Activated CD4-positive, alpha-beta memory T cell treated with anti-CD3 and anti-CD28 coated beads, Interleukin-2, amount 10 ng/mL, durations not matched to agents 7 days and 5 days (primary cell): ENCODE results near the gene PDS5B. TPM values are rescaled to one million over a fixed set of nuclear protein-coding genes. Genes with fewer than 3 reads are reported as not detected.
"Not testable (repeated sequence)": the region's sequence is repeated elsewhere in the genome, so short reads cannot be mapped to it uniquely, and the experiment has no call there.

Source experiments
- CTCF ChIA-PET: fragments of 350-600 bp; sonication (Branson Sonifier 250); formaldehyde crosslinking; loops from one replicate; lab custom pipeline; 2021; ENCODE audit warnings: antibody characterized with exemption, inconsistent platforms; lab: Charles Lee
- POLR2A ChIA-PET: fragments of 350-600 bp; sonication (Branson Sonifier 250); formaldehyde crosslinking; loops from one replicate; lab custom pipeline; 2021; ENCODE audit warnings: antibody characterized with exemption; lab: Charles Lee
- DNase-seq: peaks from one replicate; pipeline ENCODE4 v3.0.0-alpha.2; 2020
- H3K27ac Mint-ChIP-seq: one replicate; pipeline ENCODE4 v1.8.0; 2021; ENCODE audit warnings: mild to moderate bottlenecking, mixed read lengths
- H3K27me3 Mint-ChIP-seq: one replicate; pipeline ENCODE4 v1.8.0; 2021; ENCODE audit warnings: mixed read lengths
- H3K36me3 Mint-ChIP-seq: one replicate; pipeline ENCODE4 v1.8.0; 2021; ENCODE audit warnings: low read depth, mixed read lengths
- H3K4me1 Mint-ChIP-seq: one replicate; pipeline ENCODE4 v1.8.0; 2021; ENCODE audit warnings: mixed read lengths
- H3K4me3 Mint-ChIP-seq: one replicate; pipeline ENCODE4 v1.8.0; 2021; ENCODE audit warnings: mild to moderate bottlenecking, mixed read lengths
- H3K9me3 Mint-ChIP-seq: one replicate; pipeline ENCODE4 v1.8.0; 2021; ENCODE audit warnings: mixed read lengths
- total RNA-seq, 2 experiments: library from RNA; stranded (reverse); gene quantifications; one replicate each; pipeline ENCODE4 v1.2.3, GENCODE V29; 2021

Gene PDS5B
- total RNA-seq, 2 experiments from 2014 or later = 59.5 to 60.6 TPM

GRCh38 chr13:32663660-32664059 lies 77.4 kb downstream of the PDS5B start:
- Mint-ChIP-seq H3K4me3 (no peak overlapping the region), H3K36me3 (peaks cover 12% of the 10 kb centered on the region), H3K9me3 (no peaks in the 10 kb centered on the region), H3K4me1 (no peaks in the 10 kb centered on the region), H3K27ac (no peak overlapping the region), H3K27me3 (no peaks in the 10 kb centered on the region)
- ChIA-PET POLR2A (no interaction called here), CTCF (interaction anchor here (1.7 to 2.7 kb wide), 2 partner anchors 12 to 78 kb away, joined by 8 to 11 read pairs; partner anchors contain the start of gene PDS5B)
- DNase-seq = no peak

- Mint-ChIP-seq H3K4me3 (no peak overlapping the region), H3K4me1 (peaks cover 2% of the 10 kb centered on the region), H3K27ac (no peak overlapping the region), H3K27me3 (no peaks in the 10 kb centered on the region), H3K9me3 (no peaks in the 10 kb centered on the region), H3K36me3 (peaks cover 10% of the 10 kb centered on the region)
- no peak for DNase-seq
- POLR2A ChIA-PET = interaction anchor here (1.1 kb wide), 1 partner anchor 81 kb away, joined by 4 read pairs; the partner anchor contains the start of gene PDS5B
- CTCF ChIA-PET = interaction anchor here (1.2 to 3.5 kb wide), 4 partner anchors 18 to 86 kb away, joined by 3 to 21 read pairs (median 6); partner anchors contain the start of gene PDS5B
Observed at GRCh38 chr13:32666990-32667571, 80.8 kb downstream of the PDS5B start.

GRCh38 chr13:32669030-32669646 lies 82.9 kb downstream of the PDS5B start:
- DNase-seq = no peak
- ChIA-PET POLR2A (interaction anchor here (0.6 to 1.1 kb wide), 2 partner anchors 82 to 169 kb away, joined by 3 to 5 read pairs; no protein-coding TSS in a partner anchor), CTCF (interaction anchor here (0.7 to 4.6 kb wide), 16 partner anchors 8 to 414 kb away, joined by 3 to 21 read pairs (median 5); partner anchors contain the start of gene PDS5B)
- Mint-ChIP-seq H3K27ac (no peak overlapping the region), H3K4me1 (peaks cover 2% of the 10 kb centered on the region), H3K9me3 (no peaks in the 10 kb centered on the region), H3K27me3 (no peaks in the 10 kb centered on the region), H3K4me3 (no peak overlapping the region), H3K36me3 (peaks cover 14% of the 10 kb centered on the region)

GRCh38 chr13:32674503-32674902 lies 88.3 kb downstream of the PDS5B start:
- no peaks in the 10 kb centered on the region for H3K9me3 Mint-ChIP-seq
- H3K27me3 Mint-ChIP-seq = no peaks in the 10 kb centered on the region
- H3K36me3 Mint-ChIP-seq = peaks cover 35% of the 10 kb centered on the region
- ChIA-PET CTCF (interaction anchor here (1.0 to 1.3 kb wide), 3 partner anchors 9 to 89 kb away, joined by 3 read pairs; partner anchors contain the start of gene PDS5B), POLR2A (interaction anchor here (0.7 kb wide), 1 partner anchor 10 kb away, joined by 3 read pairs; no protein-coding TSS in a partner anchor)
- DNase-seq = no peak
- no peaks in the 10 kb centered on the region for H3K4me1 Mint-ChIP-seq
- H3K27ac Mint-ChIP-seq = no peak overlapping the region
- H3K4me3 Mint-ChIP-seq = no peak overlapping the region

- no peak for DNase-seq
- H3K27ac Mint-ChIP-seq = no peak overlapping the region
- no peaks in the 10 kb centered on the region for H3K27me3 Mint-ChIP-seq
- H3K9me3 Mint-ChIP-seq = no peaks in the 10 kb centered on the region
- H3K4me3 Mint-ChIP-seq = no peak overlapping the region
- H3K36me3 Mint-ChIP-seq = peaks cover 42% of the 10 kb centered on the region
- no peaks in the 10 kb centered on the region for H3K4me1 Mint-ChIP-seq
- POLR2A ChIA-PET = no interaction called here
- CTCF ChIA-PET = interaction anchor here (0.7 kb wide), 1 partner anchor 223 kb away, joined by 4 read pairs; no protein-coding TSS in a partner anchor
Observed at GRCh38 chr13:32676242-32676641, 90.0 kb downstream of the PDS5B start.

- H3K4me3 Mint-ChIP-seq = no peak overlapping the region
- H3K36me3 Mint-ChIP-seq = peaks cover 41% of the 10 kb centered on the region
- no peaks in the 10 kb centered on the region for H3K27me3 Mint-ChIP-seq
- H3K4me1 Mint-ChIP-seq = no peaks in the 10 kb centered on the region
- H3K27ac Mint-ChIP-seq = no peak overlapping the region
- POLR2A ChIA-PET = no interaction called here
- DNase-seq = no peak
- CTCF ChIA-PET = no interaction called here
- H3K9me3 Mint-ChIP-seq = no peaks in the 10 kb centered on the region
Observed at GRCh38 chr13:32682130-32682529, 95.9 kb downstream of the PDS5B start.

GRCh38 chr13:32682740-32683139 lies 96.5 kb downstream of the PDS5B start:
- Mint-ChIP-seq H3K9me3 (no peaks in the 10 kb centered on the region), H3K36me3 (peaks cover 41% of the 10 kb centered on the region), H3K4me1 (no peaks in the 10 kb centered on the region), H3K27ac (no peak overlapping the region), H3K4me3 (no peak overlapping the region), H3K27me3 (no peaks in the 10 kb centered on the region)
- POLR2A ChIA-PET = no interaction called here
- no peak for DNase-seq
- CTCF ChIA-PET = no interaction called here

GRCh38 chr13:32687275-32687674 lies 101.0 kb downstream of the PDS5B start:
- ChIA-PET CTCF (no interaction called here), POLR2A (no interaction called here)
- Mint-ChIP-seq H3K36me3 (peaks cover 18% of the 10 kb centered on the region), H3K27ac (no peak overlapping the region), H3K4me3 (no peak overlapping the region), H3K27me3 (no peaks in the 10 kb centered on the region), H3K4me1 (no peaks in the 10 kb centered on the region), H3K9me3 (no peaks in the 10 kb centered on the region)
- no peak for DNase-seq

GRCh38 chr13:32695602-32696250 lies 109.5 kb downstream of the PDS5B start:
- CTCF ChIA-PET = interaction anchor here (1.4 to 1.5 kb wide), 2 partner anchors 12 to 45 kb away, joined by 3 to 4 read pairs; no protein-coding TSS in a partner anchor
- Mint-ChIP-seq H3K27me3 (no peaks in the 10 kb centered on the region), H3K36me3 (peaks cover 18% of the 10 kb centered on the region), H3K9me3 (no peaks in the 10 kb centered on the region), H3K27ac (no peak overlapping the region), H3K4me3 (no peak overlapping the region), H3K4me1 (no peaks in the 10 kb centered on the region)
- POLR2A ChIA-PET = no interaction called here
- DNase-seq = no peak

- ChIA-PET POLR2A (no interaction called here), CTCF (interaction anchor here (1.0 kb wide), 1 partner anchor 11 kb away, joined by 3 read pairs; no protein-coding TSS in a partner anchor)
- Mint-ChIP-seq H3K9me3 (peaks cover 6% of the 10 kb centered on the region), H3K36me3 (peaks cover 49% of the 10 kb centered on the region), H3K27me3 (no peaks in the 10 kb centered on the region), H3K27ac (no peak overlapping the region), H3K4me3 (no peak overlapping the region), H3K4me1 (peaks cover 1% of the 10 kb centered on the region)
- DNase-seq = no peak
Observed at GRCh38 chr13:32707471-32707870, 121.2 kb downstream of the PDS5B start.

- CTCF ChIA-PET = interaction anchor here (0.5 to 1.6 kb wide), 2 partner anchors 55 to 74 kb away, joined by 3 read pairs; no protein-coding TSS in a partner anchor
- peaks cover 60% of the 10 kb centered on the region for H3K36me3 Mint-ChIP-seq
Observed at GRCh38 chr13:32713397-32713796, 127.1 kb downstream of the PDS5B start.

GRCh38 chr13:32716201-32716600 lies 129.9 kb downstream of the PDS5B start:
- Mint-ChIP-seq H3K36me3 (peaks cover 62% of the 10 kb centered on the region), H3K9me3 (peaks cover 30% of the 10 kb centered on the region)
- H3K27ac Mint-ChIP-seq, H3K4me3 Mint-ChIP-seq, POLR2A ChIA-PET, H3K4me1 Mint-ChIP-seq, DNase-seq, CTCF ChIA-PET, H3K27me3 Mint-ChIP-seq: not testable (repeated sequence)

More at GRCh38 chr13:32713397-32713796, 127.1 kb downstream of the PDS5B start:
- H3K27me3 Mint-ChIP-seq = no peaks in the 10 kb centered on the region
- no peak for DNase-seq
- no peak overlapping the region for H3K27ac Mint-ChIP-seq
- no peak overlapping the region for H3K4me3 Mint-ChIP-seq
- H3K9me3 Mint-ChIP-seq = peaks cover 25% of the 10 kb centered on the region
- POLR2A ChIA-PET = no interaction called here
- no peaks in the 10 kb centered on the region for H3K4me1 Mint-ChIP-seq

- Mint-ChIP-seq H3K27me3 (no peaks in the 10 kb centered on the region), H3K9me3 (peaks cover 5% of the 10 kb centered on the region), H3K36me3 (peaks cover 53% of the 10 kb centered on the region), H3K27ac (no peak overlapping the region), H3K4me1 (peaks cover 9% of the 10 kb centered on the region), H3K4me3 (no peak overlapping the region)
- ChIA-PET CTCF (no interaction called here), POLR2A (no interaction called here)
- no peak for DNase-seq
Observed at GRCh38 chr13:32720026-32720425, 133.8 kb downstream of the PDS5B start.
